Retina (tissue), 1 donor: ENCODE results near the gene GTF3C1.

ENCODE experiments used
- DNase-seq: peaks from one replicate; pipeline ENCODE4 v3.0.0-alpha.2; 2016

GTF3C1 gene

GRCh38 chr16:27483624-27484023 lies 66.1 kb downstream of the GTF3C1 start:
- no peak for DNase-seq

GRCh38 chr16:27483088-27483437 lies 66.7 kb downstream of the GTF3C1 start:
- no peak for DNase-seq

GRCh38 chr16:27482397-27483087 lies 67.2 kb downstream of the GTF3C1 start:
- no peak for DNase-seq

GRCh38 chr16:27481282-27481934 lies 68.3 kb downstream of the GTF3C1 start:
- DNase-seq, result no peak

GRCh38 chr16:27480761-27481160 lies 69.0 kb downstream of the GTF3C1 start:
- DNase-seq, result no peak

- DNase-seq, result no peak
Measured at GRCh38 chr16:27476240-27476639, 73.5 kb downstream of the GTF3C1 start.

- DNase-seq, result no peak
Measured at GRCh38 chr16:27475561-27475960, 74.2 kb downstream of the GTF3C1 start.

- no peak for DNase-seq
Measured at GRCh38 chr16:27474921-27475320, 74.8 kb downstream of the GTF3C1 start.

- DNase-seq, result no peak
Measured at GRCh38 chr16:27474041-27474440, 75.7 kb downstream of the GTF3C1 start.

GRCh38 chr16:27473101-27473900 lies 76.4 kb downstream of the GTF3C1 start:
- no peak for DNase-seq

- no peak for DNase-seq
Measured at GRCh38 chr16:27472091-27473020, 77.4 kb downstream of the GTF3C1 start.

GRCh38 chr16:27471661-27472060 lies 78.1 kb downstream of the GTF3C1 start:
- no peak for DNase-seq

GRCh38 chr16:27470567-27471431 lies 78.9 kb downstream of the GTF3C1 start:
- no peak for DNase-seq

- no peak for DNase-seq
Measured at GRCh38 chr16:27468941-27469531, 80.7 kb downstream of the GTF3C1 start.

GRCh38 chr16:27465483-27465879 lies 84.2 kb downstream of the GTF3C1 start:
- DNase-seq, result no peak

- no peak for DNase-seq
Measured at GRCh38 chr16:27464626-27465482, 84.9 kb downstream of the GTF3C1 start.

GRCh38 chr16:27463741-27464591 lies 85.7 kb downstream of the GTF3C1 start:
- no peak for DNase-seq

GRCh38 chr16:27462846-27463682 lies 86.6 kb downstream of the GTF3C1 start:
- DNase-seq, result no peak
